HL-60 (cell line): ENCODE measurements around the gene RBCK1.
A peak's percentile ranks its signal among the peaks of the same experiment; 100 is the strongest.

Experiments
- DNase-seq, 2 experiments: peaks; one replicate each; pipeline ENCODE4 v3.0.0-alpha.2; 2010 to 2020; ENCODE audit warnings: low read depth in 1 of 2, low spot score in 1 of 2
- H3K27ac ChIP-seq: fragments of 250-450 bp; sonication (Bioruptor Pico); replicated peaks from 2 replicates; pipeline ENCODE4 v1.5.1; 2020; ENCODE audit warnings: mild to moderate bottlenecking, moderate library complexity
- H3K27me3 ChIP-seq: fragments of 250-450 bp; sonication (Bioruptor Pico); 2 replicates; pipeline ENCODE4 v1.5.1; 2021; ENCODE audit warnings: mild to moderate bottlenecking, moderate library complexity; ENCODE audit not compliant: insufficient read depth, poor library complexity, severe bottlenecking
- H3K4me3 ChIP-seq: replicated peaks from 2 replicates; pipeline ENCODE4 v1.5.1; 2011; ENCODE audit warnings: mild to moderate bottlenecking, control low read depth, low read length; ENCODE audit not compliant: insufficient read depth
- GABPA ChIP-seq: IDR thresholded peaks from 2 replicates; pipeline ENCODE4 v1.6.1; 2012; ENCODE audit warnings: low read depth
- POLR2AphosphoS5 ChIP-seq: IDR thresholded peaks from 2 replicates; pipeline ENCODE4 v1.6.1; 2012; ENCODE audit warnings: low read depth
- SPI1 ChIP-seq: IDR thresholded peaks from 2 replicates; pipeline ENCODE4 v1.6.1; 2012; ENCODE audit warnings: low read depth, mild to moderate bottlenecking, borderline replicate concordance
- TF ChIP-seq, protein P1 (sequence below): IDR thresholded peaks from 2 replicates; pipeline ENCODE4 v1.6.1; 2012; ENCODE audit warnings: low read depth; ENCODE audit not compliant: insufficient replicate concordance
- TF ChIP-seq, protein P2 (sequence below): IDR thresholded peaks from one replicate; pipeline ENCODE4 v1.5.1; 2011; ENCODE audit warnings: low read length, control low read depth, inconsistent platforms; ENCODE audit not compliant: insufficient read depth

RBCK1 gene

DNA sequence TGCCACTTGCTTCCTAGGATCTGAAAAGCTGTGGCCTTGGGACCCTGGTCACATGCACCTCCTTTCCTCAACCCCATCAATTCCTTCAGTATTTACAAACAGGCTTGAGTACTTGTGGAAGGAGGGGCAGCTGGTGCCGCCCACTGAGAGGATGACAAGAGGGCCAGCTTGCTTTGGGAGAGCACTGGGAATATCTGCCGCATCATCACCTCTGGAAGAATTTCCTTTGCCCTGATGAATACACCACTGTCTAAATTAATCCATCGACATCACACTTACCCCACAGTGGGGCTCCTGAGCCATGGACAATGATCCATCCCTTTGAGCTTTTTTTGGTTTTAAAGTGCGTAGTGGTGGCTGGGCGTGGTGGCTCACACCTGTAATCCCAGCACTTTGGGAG, 28.4 kb downstream of the RBCK1 start:
- TF ChIP-seq POLR2AphosphoS5: no peak

DNA sequence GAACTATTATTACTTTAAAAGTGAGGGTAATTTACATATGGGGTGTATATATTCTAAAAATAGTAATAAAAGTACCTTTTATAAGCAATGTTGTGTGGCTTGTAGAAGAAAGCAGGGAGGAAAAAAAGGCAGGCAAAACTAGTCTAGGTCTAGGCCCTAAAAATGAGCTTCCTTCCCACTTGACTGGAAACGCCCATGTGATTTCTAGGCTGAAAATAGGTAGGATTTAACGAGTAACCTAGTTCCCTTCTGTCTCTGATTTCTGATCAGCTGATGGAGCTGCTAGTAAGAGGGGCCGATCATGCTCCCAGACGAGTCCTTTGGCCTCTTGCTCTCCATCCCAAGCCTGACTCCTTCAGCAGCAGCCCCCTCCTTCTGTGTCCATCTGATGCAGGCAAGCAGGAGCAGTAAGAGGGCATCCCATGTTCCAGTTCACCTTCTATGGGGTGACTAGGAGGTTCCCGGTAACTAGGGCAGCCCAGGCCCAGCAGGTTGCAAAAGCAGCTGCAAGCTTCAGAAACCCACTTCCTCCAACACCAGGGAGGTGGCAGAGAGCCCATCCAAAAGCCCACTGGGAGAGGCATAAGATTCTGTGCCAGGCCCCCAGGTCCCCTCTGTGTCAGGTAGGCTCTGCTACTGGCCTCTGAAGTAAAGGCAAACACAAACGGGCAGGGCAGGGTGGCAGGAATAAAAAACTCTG, 29.8 kb downstream of the RBCK1 start:
- Histone ChIP-seq H3K27ac (peak overlapping the region; percentile 52), H3K27me3 (no peaks in the 10 kb centered on the region), H3K4me3 (no peak overlapping the region)
- DNase-seq: peak in 1 of 2 experiments; percentile 63
- TF ChIP-seq SPI1: peak; percentile 42; the same call in 1 of the 2 replicates
- TF ChIP-seq, protein P1, sequence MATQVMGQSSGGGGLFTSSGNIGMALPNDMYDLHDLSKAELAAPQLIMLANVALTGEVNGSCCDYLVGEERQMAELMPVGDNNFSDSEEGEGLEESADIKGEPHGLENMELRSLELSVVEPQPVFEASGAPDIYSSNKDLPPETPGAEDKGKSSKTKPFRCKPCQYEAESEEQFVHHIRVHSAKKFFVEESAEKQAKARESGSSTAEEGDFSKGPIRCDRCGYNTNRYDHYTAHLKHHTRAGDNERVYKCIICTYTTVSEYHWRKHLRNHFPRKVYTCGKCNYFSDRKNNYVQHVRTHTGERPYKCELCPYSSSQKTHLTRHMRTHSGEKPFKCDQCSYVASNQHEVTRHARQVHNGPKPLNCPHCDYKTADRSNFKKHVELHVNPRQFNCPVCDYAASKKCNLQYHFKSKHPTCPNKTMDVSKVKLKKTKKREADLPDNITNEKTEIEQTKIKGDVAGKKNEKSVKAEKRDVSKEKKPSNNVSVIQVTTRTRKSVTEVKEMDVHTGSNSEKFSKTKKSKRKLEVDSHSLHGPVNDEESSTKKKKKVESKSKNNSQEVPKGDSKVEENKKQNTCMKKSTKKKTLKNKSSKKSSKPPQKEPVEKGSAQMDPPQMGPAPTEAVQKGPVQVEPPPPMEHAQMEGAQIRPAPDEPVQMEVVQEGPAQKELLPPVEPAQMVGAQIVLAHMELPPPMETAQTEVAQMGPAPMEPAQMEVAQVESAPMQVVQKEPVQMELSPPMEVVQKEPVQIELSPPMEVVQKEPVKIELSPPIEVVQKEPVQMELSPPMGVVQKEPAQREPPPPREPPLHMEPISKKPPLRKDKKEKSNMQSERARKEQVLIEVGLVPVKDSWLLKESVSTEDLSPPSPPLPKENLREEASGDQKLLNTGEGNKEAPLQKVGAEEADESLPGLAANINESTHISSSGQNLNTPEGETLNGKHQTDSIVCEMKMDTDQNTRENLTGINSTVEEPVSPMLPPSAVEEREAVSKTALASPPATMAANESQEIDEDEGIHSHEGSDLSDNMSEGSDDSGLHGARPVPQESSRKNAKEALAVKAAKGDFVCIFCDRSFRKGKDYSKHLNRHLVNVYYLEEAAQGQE: no peak

More for the DNA sequence above, 28.4 kb downstream of the RBCK1 start:
- DNase-seq: no peak
- Histone ChIP-seq H3K27me3 (no peaks in the 10 kb centered on the region), H3K27ac (no peak overlapping the region), H3K4me3 (no peak overlapping the region)

DNA sequence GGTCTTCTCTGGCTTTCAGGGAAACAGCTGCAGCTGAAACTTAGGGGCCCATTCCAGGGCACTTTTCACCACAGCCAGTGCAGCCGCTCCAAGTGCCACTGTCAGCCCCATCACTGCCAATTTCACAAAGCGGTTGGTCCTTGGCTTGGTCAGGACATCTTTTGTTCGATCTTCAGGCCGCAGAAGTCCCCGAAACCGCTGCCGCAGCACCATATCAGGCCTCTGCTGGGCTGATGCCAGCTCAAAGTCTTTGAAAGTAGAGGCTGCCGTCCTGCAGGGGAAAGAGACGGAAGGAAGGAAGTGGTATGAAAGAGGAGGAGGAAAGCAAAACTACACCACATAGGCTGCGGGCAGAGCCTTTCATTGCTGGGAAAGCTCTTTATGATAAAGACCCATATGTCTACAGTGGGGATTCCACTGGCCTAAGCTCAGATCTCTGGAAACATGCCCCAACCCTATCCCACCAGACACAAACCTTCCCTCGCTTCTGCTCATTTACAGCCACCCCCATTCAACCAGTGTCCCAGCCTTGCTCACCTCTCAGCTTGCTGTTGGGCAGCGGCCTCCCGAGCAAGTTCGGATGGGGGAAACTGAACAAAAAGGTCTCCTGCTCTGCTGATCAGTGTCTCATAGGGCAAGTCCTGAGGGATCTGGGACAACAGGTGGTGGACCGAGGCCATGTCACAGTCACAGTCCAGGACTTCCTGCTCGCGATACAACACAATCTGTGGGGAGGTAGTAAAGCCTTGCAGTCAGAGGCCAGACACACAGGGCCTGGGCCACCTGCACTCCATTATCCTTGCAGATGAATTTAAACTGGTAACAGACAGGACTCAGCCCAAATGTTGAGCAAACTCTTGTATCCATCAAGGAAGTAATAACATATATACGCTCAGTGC, 30.7 kb downstream of the RBCK1 start:
- DNase-seq: peak; percentile 38 to 80
- Histone ChIP-seq H3K27ac (peak overlapping the region; percentile 52), H3K27me3 (no peaks in the 10 kb centered on the region), H3K4me3 (no peak overlapping the region)
- TF ChIP-seq GABPA: peak; percentile 21; the same call in 1 of the 2 replicates
- TF ChIP-seq, protein P2, sequence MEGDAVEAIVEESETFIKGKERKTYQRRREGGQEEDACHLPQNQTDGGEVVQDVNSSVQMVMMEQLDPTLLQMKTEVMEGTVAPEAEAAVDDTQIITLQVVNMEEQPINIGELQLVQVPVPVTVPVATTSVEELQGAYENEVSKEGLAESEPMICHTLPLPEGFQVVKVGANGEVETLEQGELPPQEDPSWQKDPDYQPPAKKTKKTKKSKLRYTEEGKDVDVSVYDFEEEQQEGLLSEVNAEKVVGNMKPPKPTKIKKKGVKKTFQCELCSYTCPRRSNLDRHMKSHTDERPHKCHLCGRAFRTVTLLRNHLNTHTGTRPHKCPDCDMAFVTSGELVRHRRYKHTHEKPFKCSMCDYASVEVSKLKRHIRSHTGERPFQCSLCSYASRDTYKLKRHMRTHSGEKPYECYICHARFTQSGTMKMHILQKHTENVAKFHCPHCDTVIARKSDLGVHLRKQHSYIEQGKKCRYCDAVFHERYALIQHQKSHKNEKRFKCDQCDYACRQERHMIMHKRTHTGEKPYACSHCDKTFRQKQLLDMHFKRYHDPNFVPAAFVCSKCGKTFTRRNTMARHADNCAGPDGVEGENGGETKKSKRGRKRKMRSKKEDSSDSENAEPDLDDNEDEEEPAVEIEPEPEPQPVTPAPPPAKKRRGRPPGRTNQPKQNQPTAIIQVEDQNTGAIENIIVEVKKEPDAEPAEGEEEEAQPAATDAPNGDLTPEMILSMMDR: no peak
- TF ChIP-seq, protein P1: no peak
- TF ChIP-seq POLR2AphosphoS5: peak; percentile 60
- peak; percentile 86 for TF ChIP-seq SPI1

DNA sequence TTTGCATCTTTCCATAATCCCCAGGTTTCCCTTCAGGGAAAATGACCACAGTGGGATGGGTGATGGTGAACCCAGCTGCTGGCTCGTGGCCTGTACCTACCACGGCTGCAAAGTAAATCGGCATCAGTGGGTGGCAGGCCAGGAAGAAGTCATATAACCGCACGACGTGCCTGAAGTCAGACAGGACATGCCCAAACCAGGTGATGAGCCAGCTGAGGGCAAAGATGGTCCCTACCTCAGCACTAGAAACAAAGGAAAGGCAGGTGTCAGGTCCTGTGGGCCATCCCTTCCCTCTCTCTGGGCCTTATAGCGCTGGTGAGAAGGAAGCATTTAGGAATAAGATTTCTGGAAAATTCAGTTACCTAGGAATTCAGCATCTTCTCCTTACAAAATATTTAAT, 32.0 kb downstream of the RBCK1 start:
- TF ChIP-seq, protein P1: no peak
- no peak for TF ChIP-seq SPI1
- TF ChIP-seq GABPA: no peak
- TF ChIP-seq, protein P2: no peak
- no peak for TF ChIP-seq POLR2AphosphoS5
- no peaks in the 10 kb centered on the region for H3K27me3 ChIP-seq
- no peak overlapping the region for H3K27ac ChIP-seq
- DNase-seq: no peak
- H3K4me3 ChIP-seq: no peak overlapping the region
